SIG-M5 (cell line): ENCODE measurements around the gene PRPF6.
"Not testable (repeated sequence)": the region's sequence is repeated elsewhere in the genome, so short reads cannot be mapped to it uniquely, and the experiment has no call there.

Source experiments
- DNase-seq: peaks from one replicate; lab custom pipeline; 2025; lab: John Stamatoyannopoulos, UW

Gene PRPF6

GRCh38 chr20:63960654-63961621, 20.0 kb upstream of the PRPF6 start:
- DNase-seq = not testable (repeated sequence)

GRCh38 chr20:63961664-63962425, 19.1 kb upstream of the PRPF6 start:
- DNase-seq = no peak

GRCh38 chr20:63962426-63963347, 18.2 kb upstream of the PRPF6 start:
- DNase-seq = no peak

GRCh38 chr20:63963348-63963741, 17.6 kb upstream of the PRPF6 start:
- no peak for DNase-seq

- no peak for DNase-seq
These were observed 17.1 kb upstream of the PRPF6 start for GRCh38 chr20:63963784-63964301.

GRCh38 chr20:63964412-63964811, 16.5 kb upstream of the PRPF6 start:
- no peak for DNase-seq

- DNase-seq = no peak
These were observed 14.6 kb upstream of the PRPF6 start for GRCh38 chr20:63966172-63966943.

- DNase-seq = no peak
These were observed 14.0 kb upstream of the PRPF6 start for GRCh38 chr20:63966944-63967322.

- DNase-seq = no peak
These were observed 13.4 kb upstream of the PRPF6 start for GRCh38 chr20:63967330-63968135.

GRCh38 chr20:63968136-63968927, 12.6 kb upstream of the PRPF6 start:
- DNase-seq = no peak

GRCh38 chr20:63968928-63969760, 11.8 kb upstream of the PRPF6 start:
- DNase-seq = no peak

GRCh38 chr20:63969838-63970713, 10.9 kb upstream of the PRPF6 start, which contains the start of gene ZNF512B:
ZNF512B (minus strand) TSS chr20:63969930; CDS start chr20:63967950, 1,980 bp downstream.
- no peak for DNase-seq

- DNase-seq = no peak
These were observed 10.1 kb upstream of the PRPF6 start for GRCh38 chr20:63970714-63971431.

- DNase-seq = not testable (repeated sequence)
These were observed 9.0 kb upstream of the PRPF6 start for GRCh38 chr20:63971960-63972311.

GRCh38 chr20:63972312-63973159, 8.4 kb upstream of the PRPF6 start:
- DNase-seq = no peak

- no peak for DNase-seq
These were observed 7.8 kb upstream of the PRPF6 start for GRCh38 chr20:63973160-63973479.
